ENCODE measurements around the gene EFCAB10.

The EFCAB10 gene

GRCh38 chr7:105596866-105597265 is 15.6 kb upstream of the EFCAB10 start:
- no peak for DNase-seq

- no peak for DNase-seq
These were observed 12.7 kb upstream of the EFCAB10 start for GRCh38 chr7:105594034-105594433.

DNA sequence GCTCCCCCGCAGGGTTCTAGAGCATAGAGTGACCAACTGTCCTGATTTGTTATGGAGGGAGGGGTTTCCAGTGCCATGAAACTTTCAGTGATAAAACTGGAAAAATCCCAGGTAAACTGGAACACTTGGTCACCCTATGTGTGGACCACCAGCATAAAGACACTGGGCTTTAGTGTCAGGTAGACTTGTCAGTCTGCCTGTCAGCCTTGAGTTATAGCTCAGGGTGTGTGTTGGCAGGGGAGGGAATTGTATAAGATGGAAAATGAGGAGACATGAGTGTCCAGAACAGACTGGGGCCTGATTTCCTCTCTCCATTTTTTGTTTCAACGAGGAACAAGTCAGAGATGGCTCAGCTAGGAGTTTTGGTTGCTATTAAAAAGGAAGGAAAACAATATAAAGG is 10.2 kb upstream of the EFCAB10 start:
- no peak for DNase-seq

- no peak for DNase-seq
These were observed 9.5 kb upstream of the EFCAB10 start for GRCh38 chr7:105590793-105591192.

DNA sequence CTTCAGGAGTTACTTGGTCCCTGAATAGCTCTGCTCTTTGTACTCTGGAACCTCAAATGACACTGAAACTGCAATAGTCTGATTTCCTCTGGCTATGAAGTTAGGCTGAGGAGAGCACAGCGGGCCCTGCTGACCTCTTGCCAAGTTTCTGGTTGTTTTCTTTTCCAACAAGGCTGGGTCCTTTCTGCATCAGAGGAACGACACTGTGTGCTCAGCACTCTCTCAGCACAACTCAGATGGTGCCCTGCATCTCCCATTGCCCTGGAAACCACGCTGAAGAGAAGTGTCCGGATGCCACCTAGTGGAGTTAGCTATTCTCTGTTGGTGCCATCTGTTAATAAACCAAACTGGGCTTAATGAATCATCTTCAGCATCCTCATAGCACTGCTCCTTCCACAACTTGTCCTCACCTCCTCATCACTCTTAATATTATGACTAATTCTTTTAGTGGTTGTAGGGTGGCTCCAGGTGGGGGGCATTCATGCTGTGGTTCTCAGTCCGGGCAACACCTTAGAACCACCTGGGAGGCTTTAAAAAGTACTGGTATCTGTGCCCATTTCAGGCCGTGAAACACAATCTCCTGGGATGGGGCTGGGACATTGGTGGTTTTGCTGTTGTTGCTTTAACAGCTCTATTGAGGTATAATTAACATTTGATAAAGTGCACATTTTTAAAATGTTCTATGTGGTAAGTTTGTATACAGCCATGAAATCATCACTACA is 8.2 kb upstream of the EFCAB10 start:
- DNase-seq: peak; percentile 76

DNA sequence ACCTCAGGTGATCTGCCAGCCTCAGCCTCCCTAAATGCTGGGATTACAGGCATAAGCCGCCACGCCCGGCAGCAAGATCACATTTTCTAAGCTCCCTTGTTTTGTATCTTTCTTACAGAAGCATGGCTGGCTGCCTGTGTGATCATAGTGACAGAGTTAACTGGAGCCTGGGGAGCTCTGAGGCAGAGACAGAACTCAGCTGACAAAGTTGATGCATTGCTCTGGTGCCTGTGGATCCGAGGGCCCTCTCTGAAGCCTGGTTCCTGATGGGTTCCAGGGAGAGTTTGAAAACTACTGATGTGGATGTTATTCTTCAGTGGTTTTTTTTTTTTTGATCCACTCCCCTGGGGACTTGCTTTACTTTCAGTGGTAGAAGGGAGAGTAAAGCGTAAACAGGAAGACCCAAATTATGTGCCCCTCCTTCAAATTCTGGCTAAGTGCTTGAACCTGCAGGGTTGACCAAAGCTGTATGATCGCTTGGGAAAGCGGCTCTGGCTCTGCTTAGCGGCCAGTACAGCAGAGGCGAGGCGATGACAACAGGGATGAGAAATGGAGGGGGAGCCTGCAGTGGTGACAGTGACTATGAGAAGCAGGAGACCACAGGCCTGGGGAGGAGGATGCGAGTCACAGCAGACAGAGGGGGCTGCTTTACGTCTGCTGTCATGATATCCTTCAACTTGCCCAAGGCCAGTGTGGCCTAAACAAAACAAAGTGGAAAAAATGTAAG is 6.8 kb upstream of the EFCAB10 start:
- DNase-seq: no peak

- no peak for DNase-seq
These were observed 4.7 kb upstream of the EFCAB10 start for GRCh38 chr7:105585850-105586500.

DNA sequence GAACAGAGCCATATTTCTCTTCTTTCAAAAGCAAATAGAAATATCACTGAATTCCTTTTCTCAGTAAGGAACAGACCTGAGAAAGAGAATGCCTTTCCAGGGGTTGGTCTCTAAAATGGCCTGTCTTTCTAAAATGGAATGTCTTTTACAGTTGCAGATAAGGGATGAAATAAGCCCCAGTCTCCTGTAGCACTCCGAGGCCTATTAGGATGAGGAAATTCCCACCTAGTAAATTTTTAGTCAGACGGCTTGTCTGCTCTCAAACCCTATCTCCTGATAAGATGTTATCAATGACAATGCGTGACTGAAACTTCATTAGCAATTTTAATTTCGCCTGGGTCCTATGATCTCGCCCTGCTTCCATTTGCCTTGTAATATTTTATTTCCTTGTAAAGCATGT is 2.9 kb upstream of the EFCAB10 start:
- DNase-seq: no peak

DNA sequence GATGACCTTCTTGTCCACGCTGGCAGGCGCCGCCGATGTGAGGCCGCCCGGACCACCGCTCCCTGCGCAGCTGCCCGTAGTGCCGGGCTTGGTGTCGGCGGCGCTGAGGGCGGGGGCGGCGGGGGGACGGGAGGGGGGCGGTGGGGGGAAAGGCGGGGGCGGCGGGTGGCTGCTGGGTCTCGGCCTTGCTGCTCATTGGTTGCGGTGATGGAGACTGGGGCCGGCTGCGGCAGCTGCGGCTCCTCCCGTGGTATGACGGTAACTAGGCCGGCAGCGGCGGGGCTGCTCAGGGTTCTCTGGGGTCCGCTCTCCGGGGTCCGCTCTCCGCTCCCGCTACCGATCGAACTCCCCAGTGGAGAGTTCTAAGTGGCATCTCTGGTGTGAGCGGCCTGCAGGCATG is 1.8 kb upstream of the EFCAB10 start:
- no peak for DNase-seq

GRCh38 chr7:105580022-105580740 is 1.1 kb downstream of the EFCAB10 start:
- DNase-seq: no peak

- DNase-seq: no peak
These were observed 2.8 kb downstream of the EFCAB10 start for GRCh38 chr7:105578496-105578895.

GRCh38 chr7:105577251-105577650 is 4.0 kb downstream of the EFCAB10 start:
- no peak for DNase-seq

DNA sequence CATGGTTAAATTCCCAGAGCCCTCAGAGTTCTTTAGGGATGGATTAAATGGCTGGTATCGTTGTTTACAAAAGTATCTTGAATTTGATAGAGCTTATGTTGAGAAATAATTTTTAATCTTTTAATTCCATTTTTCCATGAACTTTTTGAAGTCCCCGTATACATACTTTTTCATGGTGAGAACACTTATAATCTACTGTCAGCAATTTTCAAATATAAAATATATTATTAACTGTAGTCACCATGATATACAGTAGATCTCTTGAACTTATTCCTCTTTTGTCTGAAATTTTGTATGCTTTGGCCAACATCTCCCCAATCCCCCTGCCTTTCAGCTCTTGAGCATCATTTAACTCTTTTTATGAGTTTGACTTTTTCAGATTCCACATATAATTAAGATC is 9.4 kb downstream of the EFCAB10 start:
- no peak for DNase-seq

GRCh38 chr7:105567821-105568220 is 13.5 kb downstream of the EFCAB10 start:
- no peak for DNase-seq

DNA sequence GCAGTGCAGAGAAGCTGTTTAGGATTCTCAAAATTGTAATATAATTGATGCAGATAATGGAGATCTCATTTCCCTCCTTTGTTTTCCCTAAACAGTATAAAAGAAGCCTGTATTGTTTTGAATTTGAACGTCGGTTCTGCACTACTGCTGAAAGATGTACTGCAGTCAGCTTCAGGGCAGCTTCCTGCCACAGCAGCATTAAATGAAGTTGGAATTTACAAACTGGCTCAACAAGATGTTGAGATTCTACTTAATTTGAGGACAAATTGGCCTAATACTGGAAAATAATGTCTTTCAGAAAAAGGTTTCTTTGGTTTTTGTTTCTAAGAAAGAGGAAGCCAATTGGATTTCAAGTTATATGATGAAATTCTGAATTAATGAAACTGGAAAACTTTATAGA is 14.3 kb downstream of the EFCAB10 start:
- no peak for DNase-seq

- DNase-seq: no peak
These were observed 16.1 kb downstream of the EFCAB10 start for GRCh38 chr7:105565190-105565589.

GRCh38 chr7:105559926-105560325 is 21.4 kb downstream of the EFCAB10 start:
- DNase-seq: no peak

- no peak for DNase-seq
These were observed 43.0 kb downstream of the EFCAB10 start for GRCh38 chr7:105538339-105538738.

GRCh38 chr7:105532709-105533460 is 48.4 kb downstream of the EFCAB10 start:
- DNase-seq: no peak

GRCh38 chr7:105531792-105532671 is 49.3 kb downstream of the EFCAB10 start, which contains the start of gene RINT1:
RINT1 (plus strand) TSS chr7:105532201; CDS start chr7:105532316, 115 bp downstream.
- peak; percentile 96 for DNase-seq

DNA sequence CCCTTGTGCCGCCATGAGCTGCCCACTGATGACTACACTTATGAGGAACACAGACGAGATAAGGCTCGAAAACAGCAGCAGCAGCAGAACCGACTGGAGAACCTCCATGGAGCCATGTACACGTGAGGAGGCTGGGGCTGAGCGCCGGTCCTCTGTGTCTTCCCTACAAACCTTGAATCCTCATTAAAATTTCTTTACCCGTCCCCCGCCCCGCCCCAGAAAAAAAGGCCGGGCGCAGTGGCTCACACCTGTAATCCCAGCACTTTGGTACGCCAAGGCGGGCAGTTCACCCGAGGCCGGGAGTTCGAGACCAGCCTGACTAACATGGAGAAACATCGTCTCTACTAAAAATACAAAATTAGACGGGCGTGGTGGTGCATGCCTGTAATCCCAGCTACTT is 50.7 kb downstream of the EFCAB10 start:
- DNase-seq: no peak
